ENCODE measurements around the gene CALM1.

- TF ChIP-seq EZH2 (IDR thresholded peaks at IDR 0.05) (no peak), POLR2AphosphoS5 (IDR thresholded peaks at IDR 0.05; ENCODE audit: borderline replicate concordance, low read depth, low read length) (no peak)
These were observed 45.6 kb downstream of the CALM1 start for GRCh38 chr14:90442388-90442787.
